ENCODE results near the gene OR52I1.
A peak's percentile ranks its signal among the peaks of the same experiment; 100 is the strongest.

OR52I1 gene

DNA sequence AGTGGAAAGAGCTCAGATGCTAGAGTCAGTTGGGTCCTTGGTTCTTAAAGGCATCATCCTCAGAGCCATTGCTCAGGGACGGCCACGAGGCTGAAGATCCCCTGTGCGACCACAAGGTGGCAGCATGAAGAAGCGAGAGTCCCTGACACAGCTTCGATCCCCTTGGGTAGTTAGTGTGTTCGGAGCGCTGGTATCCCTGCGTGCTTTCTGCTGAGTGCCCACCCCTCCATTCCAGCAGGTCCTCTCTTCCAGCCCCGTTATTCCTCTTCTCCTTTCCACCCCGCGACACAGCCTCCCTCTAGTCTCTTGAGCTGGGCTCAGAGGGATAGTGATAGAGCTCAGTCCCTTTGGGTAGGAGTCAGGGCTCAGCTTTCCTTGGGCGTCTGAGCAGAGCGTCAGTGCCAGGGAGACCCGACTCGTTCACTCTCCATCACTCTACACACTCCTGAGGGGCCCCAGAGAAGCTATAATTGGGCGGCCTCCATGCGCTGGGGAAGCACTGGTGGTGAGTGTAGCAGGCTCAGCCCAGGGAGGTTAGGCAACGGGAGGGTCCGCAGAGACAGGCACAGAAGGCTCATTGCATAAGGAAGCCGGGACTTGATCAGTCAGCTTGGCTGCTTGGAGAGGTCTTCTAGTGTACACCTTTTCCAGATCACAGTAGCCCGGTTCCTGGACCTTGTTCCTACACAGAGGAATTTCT is 43.3 kb downstream of the OR52I1 start, which contains the start of gene OR51D1:
OR51D1 (plus strand) TSS at position 516 of the 700 bp plus-strand sequence. CDS start 2,314 bp downstream, outside the sequence.
- H3K9ac ChIP-seq = no peak within 1 kb of the TSS; a peak in 1 of 22 replicates
- H3K9me3 ChIP-seq (replicated peaks in 1 of 11) = no peaks in the 10 kb centered on the region
- H3K27ac ChIP-seq = no peak within 1 kb of the TSS
- no peak within 1 kb of the TSS for H3K4me3 ChIP-seq
- H3K27me3 ChIP-seq = no peaks in the 10 kb centered on the region
- no peak for TF ChIP-seq Cebpa-rat (IDR thresholded peaks at IDR 0.05)
- peak within 1 kb of the TSS in 9 of 11 experiments; percentile 16 to 73 (median 34); a peak in 8 of 22 replicates for H3K4me2 ChIP-seq
- H3K4me1 ChIP-seq = no peaks in the 10 kb centered on the region; a peak in 1 of 20 replicates
- H4K20me1 ChIP-seq = no peaks in the 10 kb centered on the region
- no peaks in the 10 kb centered on the region for H3K36me3 ChIP-seq

- Histone ChIP-seq H3K4me1 (peaks cover 0 to 3% (median 0%) of the 10 kb centered on the region in 10 experiments; a peak in 3 of 20 replicates), H4K20me1 (no peaks in the 10 kb centered on the region), H3K27ac (no peak overlapping the region), H3K36me3 (no peaks in the 10 kb centered on the region), H3K4me3 (no peak overlapping the region), H3K4me2 (no peak overlapping the region), H3K27me3 (no peaks in the 10 kb centered on the region), H3K9me3 (replicated peaks in 1 of 11) (no peaks in the 10 kb centered on the region), H3K9ac (no peak overlapping the region; a peak in 1 of 22 replicates)
- no peak for TF ChIP-seq Cebpa-rat (IDR thresholded peaks at IDR 0.05)
These were observed 43.8 kb downstream of the OR52I1 start for GRCh38 chr11:4637662-4638047.

GRCh38 chr11:4639931-4640330 is 46.1 kb downstream of the OR52I1 start:
- TF ChIP-seq Cebpa-rat (IDR thresholded peaks at IDR 0.05) = no peak
- Histone ChIP-seq H3K36me3 (no peaks in the 10 kb centered on the region), H3K4me1 (peaks cover 0 to 5% (median 0%) of the 10 kb centered on the region in 10 experiments; a peak in 3 of 20 replicates), H3K27me3 (no peaks in the 10 kb centered on the region), H4K20me1 (no peaks in the 10 kb centered on the region), H3K4me2 (no peak overlapping the region), H3K9me3 (replicated peaks in 1 of 11) (no peaks in the 10 kb centered on the region), H3K9ac (no peak overlapping the region), H3K27ac (no peak overlapping the region), H3K4me3 (no peak overlapping the region)

DNA sequence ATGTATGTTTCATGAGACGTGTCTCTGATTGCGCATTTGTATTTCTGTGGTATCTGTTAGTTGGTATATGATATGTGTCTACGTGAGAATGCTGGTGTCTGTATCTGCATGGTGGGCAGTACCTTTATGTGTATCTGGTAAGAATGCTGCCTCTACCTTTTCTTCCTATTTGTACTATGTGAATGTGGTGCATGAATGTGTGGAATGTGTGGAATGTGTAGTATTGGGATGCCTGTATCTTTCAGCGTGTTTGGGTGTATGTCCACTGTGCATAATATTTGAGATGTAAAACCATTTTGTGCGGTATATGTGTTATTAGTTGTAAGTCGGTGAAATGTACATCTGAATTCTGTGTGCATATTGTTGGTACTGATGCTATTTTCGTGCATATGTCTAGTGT is 47.7 kb downstream of the OR52I1 start:
- Histone ChIP-seq H3K9ac (no peak overlapping the region), H3K36me3 (no peaks in the 10 kb centered on the region), H3K4me3 (no peak overlapping the region), H3K9me3 (replicated peaks in 1 of 11) (no peaks in the 10 kb centered on the region), H3K27me3 (no peaks in the 10 kb centered on the region), H4K20me1 (no peaks in the 10 kb centered on the region), H3K27ac (no peak overlapping the region), H3K4me1 (peaks cover 0 to 5% (median 0%) of the 10 kb centered on the region in 10 experiments; a peak in 3 of 20 replicates), H3K4me2 (no peak overlapping the region)
- TF ChIP-seq Cebpa-rat (IDR thresholded peaks at IDR 0.05) = no peak

- Histone ChIP-seq H3K4me3 (no peak overlapping the region), H3K4me2 (peak overlapping the region in 1 of 11 experiments; percentile 36; a peak in 2 of 22 replicates), H3K9me3 (replicated peaks in 1 of 11) (no peaks in the 10 kb centered on the region), H4K20me1 (no peaks in the 10 kb centered on the region), H3K9ac (no peak overlapping the region), H3K36me3 (no peaks in the 10 kb centered on the region), H3K4me1 (peaks cover 0 to 5% (median 0%) of the 10 kb centered on the region in 10 experiments; a peak in 3 of 20 replicates), H3K27ac (no peak overlapping the region), H3K27me3 (no peaks in the 10 kb centered on the region)
- no peak for TF ChIP-seq Cebpa-rat (IDR thresholded peaks at IDR 0.05)
These were observed 48.2 kb downstream of the OR52I1 start for GRCh38 chr11:4642043-4642442.

DNA sequence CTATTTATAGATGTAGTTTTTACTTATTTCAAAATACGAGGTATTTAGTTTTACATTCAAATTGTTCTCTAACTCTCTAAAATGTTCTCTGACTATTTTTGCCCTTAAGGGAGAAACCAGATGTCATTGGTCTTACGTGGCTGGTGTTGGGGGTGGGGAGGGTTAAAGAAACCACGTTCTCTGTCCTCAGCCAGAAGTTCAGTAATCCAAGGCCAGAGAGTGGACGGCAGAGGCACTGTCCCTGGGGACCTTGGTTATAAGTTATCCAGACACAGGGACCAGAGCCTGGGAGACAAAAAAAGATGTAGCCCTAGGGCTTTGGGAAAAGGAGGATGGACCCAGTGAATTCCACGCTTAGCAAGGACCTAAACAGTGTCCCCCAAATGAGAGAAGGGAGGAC is 49.2 kb downstream of the OR52I1 start:
- Histone ChIP-seq H3K27me3 (no peaks in the 10 kb centered on the region), H3K36me3 (no peaks in the 10 kb centered on the region), H3K9ac (no peak overlapping the region), H3K4me1 (peaks cover 0 to 5% (median 0%) of the 10 kb centered on the region in 10 experiments; a peak in 2 of 20 replicates), H3K9me3 (replicated peaks in 1 of 11) (no peaks in the 10 kb centered on the region), H4K20me1 (no peaks in the 10 kb centered on the region), H3K27ac (no peak overlapping the region), H3K4me3 (no peak overlapping the region), H3K4me2 (peak overlapping the region in 3 of 11 experiments; percentile 16 to 36 (median 21); a peak in 2 of 22 replicates)
- no peak for TF ChIP-seq Cebpa-rat (IDR thresholded peaks at IDR 0.05)

- Histone ChIP-seq H3K4me3 (no peak within 1 kb of the TSS), H3K27ac (no peak within 1 kb of the TSS), H4K20me1 (no peaks in the 10 kb centered on the region), H3K27me3 (no peaks in the 10 kb centered on the region), H3K4me2 (peak within 1 kb of the TSS in 4 of 11 experiments; percentile 3 to 36 (median 18); a peak in 2 of 22 replicates), H3K36me3 (no peaks in the 10 kb centered on the region), H3K4me1 (peaks cover 0 to 5% (median 0%) of the 10 kb centered on the region in 10 experiments; a peak in 2 of 20 replicates), H3K9me3 (replicated peaks in 1 of 11) (no peaks in the 10 kb centered on the region), H3K9ac (no peak within 1 kb of the TSS)
- no peak for TF ChIP-seq Cebpa-rat (IDR thresholded peaks at IDR 0.05)
These were observed 49.8 kb downstream of the OR52I1 start, which contains the start of gene OR51E1 for GRCh38 chr11:4643682-4644081. Gene OR51E1, plus strand, starts transcription at chr11:4643982. Its CDS starts 8,545 bp downstream, at chr11:4652527.

DNA sequence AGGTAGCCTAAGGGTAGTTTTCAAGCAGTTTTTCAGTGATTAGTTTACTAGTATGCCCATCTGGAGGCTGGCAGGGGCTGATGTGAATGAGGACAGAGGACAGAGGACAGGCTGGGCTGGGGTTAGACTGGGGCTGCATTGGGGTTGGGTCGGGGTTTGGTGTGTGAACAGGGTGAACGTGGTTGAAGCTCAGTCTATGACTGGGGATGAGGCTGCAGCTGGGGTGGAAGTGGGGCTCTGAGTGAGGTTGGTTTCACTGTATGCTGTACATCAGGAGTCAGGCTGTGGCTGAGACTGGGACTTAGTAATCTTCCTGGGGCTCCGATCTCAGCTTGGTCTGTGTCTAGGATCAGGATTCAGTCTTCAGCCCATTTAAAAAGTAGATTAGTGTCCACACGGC is 50.4 kb downstream of the OR52I1 start:
- Histone ChIP-seq H3K4me1 (peaks cover 0 to 5% (median 0%) of the 10 kb centered on the region in 10 experiments; a peak in 2 of 20 replicates), H3K27ac (no peak overlapping the region), H3K27me3 (no peaks in the 10 kb centered on the region), H3K4me2 (no peak overlapping the region), H3K9me3 (replicated peaks in 1 of 11) (no peaks in the 10 kb centered on the region), H3K36me3 (no peaks in the 10 kb centered on the region), H4K20me1 (no peaks in the 10 kb centered on the region), H3K9ac (no peak overlapping the region), H3K4me3 (no peak overlapping the region)
- TF ChIP-seq Cebpa-rat (IDR thresholded peaks at IDR 0.05) = no peak

All from BLaER1 treated with 17β-estradiol and CSF1 and Interleukin-3, amounts not matched to agents 10 nM and 100 nM (cell line).